ENCODE data around the gene SYT9.

Gene SYT9

GRCh38 chr11:7484131-7484530, 232.4 kb downstream of the SYT9 start:
- no peak overlapping the region for H3K27ac ChIP-seq (ENCODE audit: low read depth in 2 of 2, low read length in 2 of 2)

GRCh38 chr11:7484645-7485044, 232.9 kb downstream of the SYT9 start:
- no peak overlapping the region for H3K4me3 ChIP-seq (ENCODE audit: low read length in 2 of 2)
- no peaks in the 10 kb centered on the region for H3K4me1 ChIP-seq (ENCODE audit: control insufficient read depth in 2 of 2, insufficient read depth in 2 of 2, low read length in 2 of 2)
- H3K9ac ChIP-seq (ENCODE audit: low read depth in 1 of 2, low read length in 2 of 2) = no peak overlapping the region
- no peaks in the 10 kb centered on the region for H3K27me3 ChIP-seq (ENCODE audit: control insufficient read depth in 2 of 2, insufficient read depth in 2 of 2, low read length in 2 of 2)
- H3K36me3 ChIP-seq (ENCODE audit: control insufficient read depth in 2 of 2, insufficient read depth in 2 of 2, low read length in 2 of 2) = no peaks in the 10 kb centered on the region
- no peaks in the 10 kb centered on the region for H3K9me3 ChIP-seq (ENCODE audit: control insufficient read depth in 2 of 2, low read length in 2 of 2)
- H3K27ac ChIP-seq (ENCODE audit: low read depth in 2 of 2, low read length in 2 of 2) = no peak overlapping the region

More at GRCh38 chr11:7484131-7484530, 232.4 kb downstream of the SYT9 start:
- no peaks in the 10 kb centered on the region for H3K9me3 ChIP-seq (ENCODE audit: control insufficient read depth in 2 of 2, low read length in 2 of 2)
- H3K4me1 ChIP-seq (ENCODE audit: control insufficient read depth in 2 of 2, insufficient read depth in 2 of 2, low read length in 2 of 2) = no peaks in the 10 kb centered on the region
- no peaks in the 10 kb centered on the region for H3K36me3 ChIP-seq (ENCODE audit: control insufficient read depth in 2 of 2, insufficient read depth in 2 of 2, low read length in 2 of 2)
- H3K9ac ChIP-seq (ENCODE audit: low read depth in 1 of 2, low read length in 2 of 2) = no peak overlapping the region
- H3K4me3 ChIP-seq (ENCODE audit: low read length in 2 of 2) = no peak overlapping the region
- H3K27me3 ChIP-seq (ENCODE audit: control insufficient read depth in 2 of 2, insufficient read depth in 2 of 2, low read length in 2 of 2) = no peaks in the 10 kb centered on the region

- Histone ChIP-seq H3K36me3 (ENCODE audit: control insufficient read depth in 2 of 2, insufficient read depth in 2 of 2, low read length in 2 of 2) (no peaks in the 10 kb centered on the region), H3K27me3 (ENCODE audit: control insufficient read depth in 2 of 2, insufficient read depth in 2 of 2, low read length in 2 of 2) (no peaks in the 10 kb centered on the region), H3K4me3 (ENCODE audit: low read length in 2 of 2) (peak within 1 kb of the TSS; percentile 55 to 72), H3K27ac (ENCODE audit: low read depth in 2 of 2, low read length in 2 of 2) (peak within 1 kb of the TSS in 1 of 2 donors; percentile 27), H3K9me3 (ENCODE audit: control insufficient read depth in 2 of 2, low read length in 2 of 2) (no peaks in the 10 kb centered on the region), H3K4me1 (ENCODE audit: control insufficient read depth in 2 of 2, insufficient read depth in 2 of 2, low read length in 2 of 2) (no peaks in the 10 kb centered on the region), H3K9ac (ENCODE audit: low read depth in 1 of 2, low read length in 2 of 2) (peak within 1 kb of the TSS in 1 of 2 donors; percentile 4)
Observed at GRCh38 chr11:7485186-7486097, 233.7 kb downstream of the SYT9 start, which contains the start of gene OLFML1. Gene OLFML1 (plus strand): TSS chr11:7485506. CDS start chr11:7485876, 370 bp downstream.

- no peak overlapping the region for H3K27ac ChIP-seq (ENCODE audit: low read depth in 2 of 2, low read length in 2 of 2)
- H3K4me3 ChIP-seq (ENCODE audit: low read length in 2 of 2) = peak overlapping the region; percentile 55 to 72
- no peaks in the 10 kb centered on the region for H3K4me1 ChIP-seq (ENCODE audit: control insufficient read depth in 2 of 2, insufficient read depth in 2 of 2, low read length in 2 of 2)
- no peak overlapping the region for H3K9ac ChIP-seq (ENCODE audit: low read depth in 1 of 2, low read length in 2 of 2)
- no peaks in the 10 kb centered on the region for H3K9me3 ChIP-seq (ENCODE audit: control insufficient read depth in 2 of 2, low read length in 2 of 2)
- H3K27me3 ChIP-seq (ENCODE audit: control insufficient read depth in 2 of 2, insufficient read depth in 2 of 2, low read length in 2 of 2) = no peaks in the 10 kb centered on the region
- H3K36me3 ChIP-seq (ENCODE audit: control insufficient read depth in 2 of 2, insufficient read depth in 2 of 2, low read length in 2 of 2) = no peaks in the 10 kb centered on the region
Observed at GRCh38 chr11:7486098-7486780, 234.5 kb downstream of the SYT9 start.

- no peaks in the 10 kb centered on the region for H3K9me3 ChIP-seq (ENCODE audit: control insufficient read depth in 2 of 2, low read length in 2 of 2)
- H3K9ac ChIP-seq (ENCODE audit: low read depth in 1 of 2, low read length in 2 of 2) = no peak overlapping the region
- no peaks in the 10 kb centered on the region for H3K4me1 ChIP-seq (ENCODE audit: control insufficient read depth in 2 of 2, insufficient read depth in 2 of 2, low read length in 2 of 2)
- peak overlapping the region; percentile 11 to 72 for H3K4me3 ChIP-seq (ENCODE audit: low read length in 2 of 2)
- no peak overlapping the region for H3K27ac ChIP-seq (ENCODE audit: low read depth in 2 of 2, low read length in 2 of 2)
- no peaks in the 10 kb centered on the region for H3K36me3 ChIP-seq (ENCODE audit: control insufficient read depth in 2 of 2, insufficient read depth in 2 of 2, low read length in 2 of 2)
- H3K27me3 ChIP-seq (ENCODE audit: control insufficient read depth in 2 of 2, insufficient read depth in 2 of 2, low read length in 2 of 2) = no peaks in the 10 kb centered on the region
Observed at GRCh38 chr11:7486781-7487140, 235.1 kb downstream of the SYT9 start.

- H3K4me1 ChIP-seq (ENCODE audit: control insufficient read depth in 2 of 2, insufficient read depth in 2 of 2, low read length in 2 of 2) = no peaks in the 10 kb centered on the region
- H3K4me3 ChIP-seq (ENCODE audit: low read length in 2 of 2) = peak overlapping the region; percentile 11 to 72
- H3K9ac ChIP-seq (ENCODE audit: low read depth in 1 of 2, low read length in 2 of 2) = no peak overlapping the region
Observed at GRCh38 chr11:7487360-7487759, 235.7 kb downstream of the SYT9 start.

GRCh38 chr11:7488681-7489080, 237.0 kb downstream of the SYT9 start:
- Histone ChIP-seq H3K9ac (ENCODE audit: low read depth in 1 of 2, low read length in 2 of 2) (no peak overlapping the region), H3K27ac (ENCODE audit: low read depth in 2 of 2, low read length in 2 of 2) (no peak overlapping the region), H3K9me3 (ENCODE audit: control insufficient read depth in 2 of 2, low read length in 2 of 2) (no peaks in the 10 kb centered on the region), H3K4me1 (ENCODE audit: control insufficient read depth in 2 of 2, insufficient read depth in 2 of 2, low read length in 2 of 2) (no peaks in the 10 kb centered on the region), H3K36me3 (ENCODE audit: control insufficient read depth in 2 of 2, insufficient read depth in 2 of 2, low read length in 2 of 2) (no peaks in the 10 kb centered on the region), H3K4me3 (ENCODE audit: low read length in 2 of 2) (no peak overlapping the region), H3K27me3 (ENCODE audit: control insufficient read depth in 2 of 2, insufficient read depth in 2 of 2, low read length in 2 of 2) (no peaks in the 10 kb centered on the region)

More at GRCh38 chr11:7487360-7487759, 235.7 kb downstream of the SYT9 start:
- no peaks in the 10 kb centered on the region for H3K27me3 ChIP-seq (ENCODE audit: control insufficient read depth in 2 of 2, insufficient read depth in 2 of 2, low read length in 2 of 2)
- no peak overlapping the region for H3K27ac ChIP-seq (ENCODE audit: low read depth in 2 of 2, low read length in 2 of 2)
- no peaks in the 10 kb centered on the region for H3K9me3 ChIP-seq (ENCODE audit: control insufficient read depth in 2 of 2, low read length in 2 of 2)
- H3K36me3 ChIP-seq (ENCODE audit: control insufficient read depth in 2 of 2, insufficient read depth in 2 of 2, low read length in 2 of 2) = no peaks in the 10 kb centered on the region

- Histone ChIP-seq H3K9ac (ENCODE audit: low read depth in 1 of 2, low read length in 2 of 2) (no peak overlapping the region), H3K4me3 (ENCODE audit: low read length in 2 of 2) (no peak overlapping the region), H3K27ac (ENCODE audit: low read depth in 2 of 2, low read length in 2 of 2) (no peak overlapping the region), H3K27me3 (ENCODE audit: control insufficient read depth in 2 of 2, insufficient read depth in 2 of 2, low read length in 2 of 2) (no peaks in the 10 kb centered on the region), H3K4me1 (ENCODE audit: control insufficient read depth in 2 of 2, insufficient read depth in 2 of 2, low read length in 2 of 2) (peaks cover 0 to 2% of the 10 kb centered on the region in 2 donors), H3K36me3 (ENCODE audit: control insufficient read depth in 2 of 2, insufficient read depth in 2 of 2, low read length in 2 of 2) (no peaks in the 10 kb centered on the region), H3K9me3 (ENCODE audit: control insufficient read depth in 2 of 2, low read length in 2 of 2) (no peaks in the 10 kb centered on the region)
Observed at GRCh38 chr11:7489376-7489775, 237.7 kb downstream of the SYT9 start.

GRCh38 chr11:7490054-7490453, 238.3 kb downstream of the SYT9 start:
- no peaks in the 10 kb centered on the region for H3K27me3 ChIP-seq (ENCODE audit: control insufficient read depth in 2 of 2, insufficient read depth in 2 of 2, low read length in 2 of 2)
- no peak overlapping the region for H3K4me3 ChIP-seq (ENCODE audit: low read length in 2 of 2)
- no peaks in the 10 kb centered on the region for H3K36me3 ChIP-seq (ENCODE audit: control insufficient read depth in 2 of 2, insufficient read depth in 2 of 2, low read length in 2 of 2)
- H3K4me1 ChIP-seq (ENCODE audit: control insufficient read depth in 2 of 2, insufficient read depth in 2 of 2, low read length in 2 of 2) = peaks cover 0 to 4% of the 10 kb centered on the region in 2 donors
- H3K27ac ChIP-seq (ENCODE audit: low read depth in 2 of 2, low read length in 2 of 2) = no peak overlapping the region
- no peak overlapping the region for H3K9ac ChIP-seq (ENCODE audit: low read depth in 1 of 2, low read length in 2 of 2)
- H3K9me3 ChIP-seq (ENCODE audit: control insufficient read depth in 2 of 2, low read length in 2 of 2) = no peaks in the 10 kb centered on the region

GRCh38 chr11:7490535-7490934, 238.8 kb downstream of the SYT9 start:
- no peaks in the 10 kb centered on the region for H3K9me3 ChIP-seq (ENCODE audit: control insufficient read depth in 2 of 2, low read length in 2 of 2)
- no peaks in the 10 kb centered on the region for H3K27me3 ChIP-seq (ENCODE audit: control insufficient read depth in 2 of 2, insufficient read depth in 2 of 2, low read length in 2 of 2)
- no peak overlapping the region for H3K9ac ChIP-seq (ENCODE audit: low read depth in 1 of 2, low read length in 2 of 2)
- no peak overlapping the region for H3K4me3 ChIP-seq (ENCODE audit: low read length in 2 of 2)
- H3K36me3 ChIP-seq (ENCODE audit: control insufficient read depth in 2 of 2, insufficient read depth in 2 of 2, low read length in 2 of 2) = no peaks in the 10 kb centered on the region
- peaks cover under 1 to 4% of the 10 kb centered on the region in 2 donors for H3K4me1 ChIP-seq (ENCODE audit: control insufficient read depth in 2 of 2, insufficient read depth in 2 of 2, low read length in 2 of 2)
- H3K27ac ChIP-seq (ENCODE audit: low read depth in 2 of 2, low read length in 2 of 2) = no peak overlapping the region

All from mucosa of rectum (tissue), 2 donors.